GM15510 (cell line): ENCODE results near the gene STAC2.

Experiments
- POLR2A ChIP-seq: IDR thresholded peaks from 3 replicates; pipeline ENCODE4 v1.6.1; 2011; ENCODE audit warnings: borderline replicate concordance; ENCODE audit not compliant: insufficient read length; ENCODE audit errors: extremely low read depth

Gene STAC2

GRCh38 chr17:39208136-39208535, 17.6 kb downstream of the STAC2 start:
- no peak for TF ChIP-seq POLR2A

- TF ChIP-seq POLR2A, result no peak
Measured at GRCh38 chr17:39205112-39205526, 20.6 kb downstream of the STAC2 start.

- no peak for TF ChIP-seq POLR2A
Measured at GRCh38 chr17:39204245-39204644, 21.5 kb downstream of the STAC2 start.

DNA sequence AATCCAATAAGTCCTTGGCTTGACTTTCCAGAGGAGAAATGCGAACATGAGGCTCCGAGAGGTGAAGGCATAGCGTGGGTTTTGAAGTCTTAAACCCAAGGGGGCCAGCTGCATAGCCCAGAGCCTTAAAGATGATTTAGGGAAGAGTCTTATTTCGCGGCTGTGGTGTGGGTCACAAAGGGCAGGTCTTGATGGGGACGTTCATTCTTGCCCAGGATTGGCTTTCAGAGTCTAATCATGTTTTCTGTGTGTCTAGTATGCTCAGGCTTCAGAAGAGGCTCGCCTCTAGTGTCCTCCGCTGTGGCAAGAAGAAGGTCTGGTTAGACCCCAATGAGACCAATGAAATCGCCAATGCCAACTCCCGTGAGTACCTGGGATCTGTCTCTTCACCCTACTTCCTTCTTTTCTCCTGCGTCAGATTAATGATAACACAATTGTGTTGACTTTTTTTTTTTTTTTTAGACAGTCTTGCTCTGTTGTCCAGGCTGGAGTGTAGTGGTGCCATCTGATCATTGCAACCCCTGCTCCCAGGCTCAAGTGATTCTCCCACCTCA, 24.7 kb downstream of the STAC2 start:
- TF ChIP-seq POLR2A, result no peak

- TF ChIP-seq POLR2A, result peak; percentile 97
Measured at GRCh38 chr17:39200070-39200879, 25.5 kb downstream of the STAC2 start, which contains the start of gene RPL19. TSS of gene RPL19 (plus strand) at chr17:39200283. CDS start at chr17:39200345, 62 bp downstream.

DNA sequence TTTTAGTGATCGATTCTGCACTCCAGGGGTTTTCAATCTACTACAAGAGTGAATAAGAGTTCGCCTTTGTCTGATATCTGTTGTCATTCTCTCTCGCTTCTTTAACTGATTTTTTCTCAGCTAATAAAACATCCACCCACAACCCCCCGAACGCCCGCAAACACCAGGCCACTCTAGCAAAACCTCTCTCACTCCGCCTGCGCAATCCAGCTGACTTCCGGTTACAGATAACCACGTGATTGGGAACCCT, 26.0 kb downstream of the STAC2 start:
- no peak for TF ChIP-seq POLR2A

- TF ChIP-seq POLR2A, result no peak
Measured at GRCh38 chr17:39198186-39198566, 27.6 kb downstream of the STAC2 start.

GRCh38 chr17:39197380-39198185, 28.2 kb downstream of the STAC2 start, which contains the start of gene CACNB1:
TSS of gene CACNB1 (minus strand) at chr17:39197669. CDS start at chr17:39197495, 174 bp downstream.
- peak; percentile 66 for TF ChIP-seq POLR2A

DNA sequence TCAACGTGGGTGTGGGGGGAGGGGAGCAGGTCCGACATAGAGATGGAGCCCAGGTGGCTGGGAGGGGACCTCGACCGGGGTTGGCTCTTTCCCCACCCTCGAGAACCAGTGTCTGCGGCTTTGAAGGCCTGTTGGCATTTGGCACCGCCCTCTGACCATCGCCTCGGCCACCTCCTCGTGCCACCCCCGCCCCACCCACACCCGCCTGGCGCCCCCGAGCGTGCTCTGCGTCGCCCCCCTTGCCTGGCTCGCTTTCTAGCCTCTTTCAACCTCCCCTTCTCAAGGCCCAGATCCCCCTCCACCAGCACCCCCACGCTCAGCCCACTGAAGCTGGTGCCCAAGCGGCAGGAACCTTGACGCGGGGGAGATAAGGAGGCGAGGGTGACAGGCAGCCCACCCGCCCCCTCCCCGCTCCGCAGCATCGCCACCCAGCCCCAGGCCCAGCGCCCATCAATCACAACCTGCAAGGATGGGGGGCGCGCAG, 28.9 kb downstream of the STAC2 start:
- TF ChIP-seq POLR2A, result no peak

- TF ChIP-seq POLR2A, result no peak
Measured at GRCh38 chr17:39196241-39196807, 29.4 kb downstream of the STAC2 start.

GRCh38 chr17:39195568-39196160, 30.1 kb downstream of the STAC2 start:
- no peak for TF ChIP-seq POLR2A

DNA sequence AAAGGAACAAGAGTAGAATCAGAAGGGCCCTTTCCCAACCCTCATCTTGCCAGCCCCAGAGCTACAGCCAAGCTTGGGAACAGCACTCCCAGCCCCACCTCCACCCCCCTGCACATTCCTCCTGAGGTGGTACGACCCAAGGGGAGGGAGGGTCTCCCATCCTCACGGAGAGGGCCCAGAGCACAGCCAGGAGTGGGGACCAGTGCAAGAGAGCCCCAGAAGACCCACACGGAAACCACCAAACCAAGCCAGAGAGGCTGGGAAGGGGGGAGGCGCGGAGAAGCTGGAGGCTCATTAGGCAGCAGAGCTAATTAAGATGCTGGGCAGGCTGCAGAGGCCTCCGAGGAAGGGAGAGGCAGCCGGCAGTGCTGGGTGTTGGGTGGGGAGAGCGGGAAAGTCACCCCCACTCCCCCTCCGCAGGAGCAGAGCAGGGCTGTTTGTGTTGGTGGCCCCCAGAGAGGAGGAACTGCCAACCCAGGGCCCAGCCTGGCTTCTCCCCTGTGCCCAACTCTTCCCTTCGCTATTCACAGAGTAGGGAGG, 30.7 kb downstream of the STAC2 start:
- TF ChIP-seq POLR2A, result no peak

DNA sequence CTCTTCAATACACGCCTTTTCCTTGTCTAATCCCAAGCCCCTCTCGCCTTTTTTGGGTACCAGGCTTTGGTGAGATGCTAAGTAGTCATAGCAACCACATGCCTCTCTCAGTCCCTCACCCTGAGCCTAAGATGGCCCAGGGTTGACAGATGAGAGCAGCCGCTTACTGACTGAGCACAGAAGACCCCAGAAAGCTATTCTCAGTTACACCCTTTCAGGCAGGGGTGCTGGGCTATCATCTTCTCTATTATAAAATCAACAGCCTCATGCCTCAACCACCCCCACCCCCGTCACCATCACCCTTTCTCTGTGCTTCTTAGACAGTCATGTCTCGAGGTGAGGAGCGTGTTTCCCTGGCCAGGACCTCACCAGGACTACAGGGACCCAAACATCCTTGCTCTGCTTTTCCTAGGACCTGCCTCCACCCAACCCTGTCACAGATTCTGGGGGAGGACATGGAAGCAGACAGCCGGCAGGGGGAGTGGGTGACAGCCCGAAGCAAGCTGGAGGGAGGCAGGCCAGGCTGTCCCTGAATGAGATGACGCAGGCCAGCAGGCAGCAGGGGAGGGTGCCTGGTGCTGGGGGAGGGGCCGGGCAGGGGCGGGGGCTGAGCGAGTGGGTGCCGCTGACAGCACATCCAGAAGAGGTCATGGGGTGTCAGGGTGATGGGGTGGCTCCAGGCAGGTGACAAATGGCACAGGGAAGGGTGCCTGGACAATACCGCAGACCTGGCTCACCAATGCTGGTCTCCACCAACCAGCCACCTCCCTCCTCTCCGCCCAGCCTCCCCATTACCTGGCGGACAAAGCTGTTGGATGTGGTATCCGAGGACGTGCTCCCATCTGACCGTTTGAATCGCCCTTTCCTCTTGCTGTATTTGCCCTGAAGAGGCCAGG, 31.4 kb downstream of the STAC2 start:
- TF ChIP-seq POLR2A, result no peak
